ENCODE measurements around the gene DOCK8.
A peak's percentile ranks its signal among the peaks of the same experiment; 100 is the strongest.

Gene DOCK8

GRCh38 chr9:462121-462520, 247.5 kb downstream of the DOCK8 start:
- no peak for DNase-seq (ENCODE audit: low spot score)

GRCh38 chr9:462606-463005, 247.9 kb downstream of the DOCK8 start:
- DNase-seq (ENCODE audit: low spot score): no peak

DNA sequence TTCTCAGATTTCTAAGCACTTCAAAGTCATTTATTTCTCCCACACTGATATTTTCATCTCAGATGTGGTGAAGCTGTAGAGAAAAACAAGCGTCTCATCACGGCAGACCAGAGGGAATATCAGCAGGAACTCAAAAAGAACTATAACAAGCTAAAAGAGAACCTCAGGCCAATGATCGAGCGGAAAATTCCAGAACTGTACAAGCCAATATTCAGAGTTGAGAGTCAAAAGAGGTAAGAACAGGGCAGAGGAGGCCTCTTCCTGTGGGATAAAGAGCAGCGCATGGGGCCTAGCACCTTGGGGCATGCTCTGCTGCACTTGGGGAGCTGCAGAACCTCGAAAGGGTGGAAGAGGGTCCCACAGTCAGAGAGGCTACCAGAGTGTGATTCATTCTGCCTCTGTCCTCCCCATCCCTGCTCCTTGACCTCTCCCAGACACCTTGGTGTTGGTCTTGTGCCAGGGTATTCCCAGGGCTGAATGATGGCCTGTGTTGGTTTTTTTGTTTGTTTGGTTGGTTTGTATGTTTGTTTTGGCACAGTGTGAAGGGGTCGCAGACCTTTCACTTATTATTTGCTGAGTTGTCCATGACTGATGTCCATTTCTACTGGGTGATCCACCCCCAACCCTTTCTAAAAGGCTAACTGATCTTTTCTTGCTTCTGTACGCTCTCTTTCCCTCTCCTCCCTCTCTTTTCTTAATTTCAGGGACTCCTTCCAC, 248.9 kb downstream of the DOCK8 start:
- no peak for DNase-seq (ENCODE audit: low spot score)

GRCh38 chr9:466747-467146, 252.1 kb downstream of the DOCK8 start:
- no peak for DNase-seq (ENCODE audit: low spot score)

- no peak for DNase-seq (ENCODE audit: low spot score)
Observed at GRCh38 chr9:468766-469426, 254.2 kb downstream of the DOCK8 start.

DNA sequence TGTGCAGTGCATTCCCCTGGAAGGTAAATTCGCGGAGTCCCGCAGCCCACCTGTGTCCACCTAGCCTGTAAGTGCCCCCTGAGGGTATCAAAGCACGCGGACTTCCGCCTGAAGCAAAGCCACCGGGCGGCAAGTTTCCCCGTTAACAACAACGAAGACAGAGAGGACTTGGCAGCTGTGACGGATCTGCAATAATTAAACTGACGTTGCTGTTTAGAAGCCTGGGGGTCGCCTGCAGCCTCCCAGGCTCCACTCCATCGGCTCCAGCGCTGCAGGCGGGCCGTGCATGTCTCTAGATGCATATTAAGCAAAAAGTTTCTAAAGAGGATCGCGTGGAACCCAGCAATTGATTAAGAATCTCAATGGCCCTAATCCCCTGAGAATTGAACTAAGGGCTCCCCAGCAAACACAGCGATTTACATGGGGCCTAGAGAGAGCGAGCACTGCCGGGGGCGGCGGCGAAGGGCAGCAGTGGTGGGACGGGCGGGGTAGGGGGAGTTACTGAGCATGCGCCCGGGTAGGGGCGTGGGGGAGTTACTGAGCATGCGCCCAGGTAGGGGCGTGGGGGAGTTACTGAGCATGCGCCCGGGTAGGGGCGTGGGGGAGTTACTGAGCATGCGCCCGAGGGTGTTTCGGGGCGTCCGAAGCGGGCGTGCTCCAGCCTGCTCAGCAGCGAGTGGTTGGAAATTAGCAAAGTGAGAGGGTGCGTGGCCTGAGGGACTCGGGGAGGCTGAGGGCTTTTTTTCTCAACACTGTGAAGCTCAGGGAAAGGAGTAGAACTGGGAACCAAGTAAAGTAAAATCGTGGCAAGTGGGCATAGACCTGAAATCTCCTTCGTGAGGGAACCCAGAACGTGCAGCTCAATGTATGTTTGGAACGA, 255.2 kb downstream of the DOCK8 start:
- DNase-seq (ENCODE audit: low spot score): peak; percentile 80

DNA sequence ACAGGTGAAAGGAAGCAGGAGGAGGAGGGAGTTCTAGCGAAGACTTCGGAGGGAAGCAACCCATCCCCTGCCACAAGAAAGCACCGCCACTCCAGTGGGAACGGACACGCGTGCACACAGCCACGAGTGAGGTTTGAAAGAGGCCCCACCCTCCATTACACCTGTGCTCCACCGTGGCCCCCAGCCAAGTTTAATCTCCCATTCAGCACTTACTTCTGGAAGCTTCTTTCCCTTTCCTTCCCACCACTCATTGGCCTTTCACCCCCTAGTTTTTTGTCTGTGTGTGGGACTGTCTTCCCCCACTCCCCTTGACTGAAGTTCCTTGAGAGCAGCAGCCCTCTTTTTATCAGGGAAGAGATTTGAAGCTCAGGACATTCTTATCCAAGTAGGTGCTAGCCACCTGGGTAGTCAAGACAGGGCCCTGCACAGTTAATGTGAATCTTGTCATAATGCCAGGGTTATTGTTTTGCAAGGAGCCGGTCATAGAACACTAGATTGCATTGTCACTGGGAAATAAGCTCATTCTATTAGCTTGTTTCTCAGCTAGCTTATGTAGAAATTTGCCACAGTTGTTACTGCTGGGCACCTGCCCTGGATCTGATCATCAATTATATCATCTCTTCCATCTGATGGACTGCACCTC, 256.0 kb downstream of the DOCK8 start:
- no peak for DNase-seq (ENCODE audit: low spot score)

- no peak for DNase-seq (ENCODE audit: low spot score)
Observed at GRCh38 chr9:471320-471719, 256.7 kb downstream of the DOCK8 start.

GRCh38 chr9:472479-473075, 257.9 kb downstream of the DOCK8 start:
- no peak for DNase-seq (ENCODE audit: low spot score)

- no peak for DNase-seq (ENCODE audit: low spot score)
Observed at GRCh38 chr9:477193-477592, 262.5 kb downstream of the DOCK8 start.

GRCh38 chr9:479304-479970, 264.8 kb downstream of the DOCK8 start:
- no peak for DNase-seq (ENCODE audit: low spot score)

DNA sequence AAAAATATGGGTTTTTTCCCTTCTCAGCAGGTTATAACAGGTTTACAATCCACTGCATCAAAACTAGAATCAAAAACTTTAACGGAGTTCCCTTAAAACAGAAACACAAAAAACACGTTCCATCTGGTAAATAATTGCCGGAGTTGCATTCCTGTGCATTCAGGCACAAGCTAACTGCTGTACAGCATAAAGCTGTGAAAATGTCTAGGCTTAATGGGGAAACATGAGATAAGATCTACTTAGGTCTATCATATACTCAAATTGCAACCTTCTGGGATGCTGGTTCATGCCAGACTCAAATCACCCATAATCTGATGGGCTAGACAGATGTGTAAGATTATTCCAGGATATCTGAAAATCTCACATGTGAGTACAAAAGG, 265.3 kb downstream of the DOCK8 start:
- DNase-seq (ENCODE audit: low spot score): no peak

GRCh38 chr9:482739-483138, 268.1 kb downstream of the DOCK8 start:
- no peak for DNase-seq (ENCODE audit: low spot score)

- no peak for DNase-seq (ENCODE audit: low spot score)
Observed at GRCh38 chr9:486156-486555, 271.5 kb downstream of the DOCK8 start.

- no peak for DNase-seq (ENCODE audit: low spot score)
Observed at GRCh38 chr9:487429-487828, 272.8 kb downstream of the DOCK8 start.

- no peak for DNase-seq (ENCODE audit: low spot score)
Observed at GRCh38 chr9:488448-488847, 273.8 kb downstream of the DOCK8 start.

DNA sequence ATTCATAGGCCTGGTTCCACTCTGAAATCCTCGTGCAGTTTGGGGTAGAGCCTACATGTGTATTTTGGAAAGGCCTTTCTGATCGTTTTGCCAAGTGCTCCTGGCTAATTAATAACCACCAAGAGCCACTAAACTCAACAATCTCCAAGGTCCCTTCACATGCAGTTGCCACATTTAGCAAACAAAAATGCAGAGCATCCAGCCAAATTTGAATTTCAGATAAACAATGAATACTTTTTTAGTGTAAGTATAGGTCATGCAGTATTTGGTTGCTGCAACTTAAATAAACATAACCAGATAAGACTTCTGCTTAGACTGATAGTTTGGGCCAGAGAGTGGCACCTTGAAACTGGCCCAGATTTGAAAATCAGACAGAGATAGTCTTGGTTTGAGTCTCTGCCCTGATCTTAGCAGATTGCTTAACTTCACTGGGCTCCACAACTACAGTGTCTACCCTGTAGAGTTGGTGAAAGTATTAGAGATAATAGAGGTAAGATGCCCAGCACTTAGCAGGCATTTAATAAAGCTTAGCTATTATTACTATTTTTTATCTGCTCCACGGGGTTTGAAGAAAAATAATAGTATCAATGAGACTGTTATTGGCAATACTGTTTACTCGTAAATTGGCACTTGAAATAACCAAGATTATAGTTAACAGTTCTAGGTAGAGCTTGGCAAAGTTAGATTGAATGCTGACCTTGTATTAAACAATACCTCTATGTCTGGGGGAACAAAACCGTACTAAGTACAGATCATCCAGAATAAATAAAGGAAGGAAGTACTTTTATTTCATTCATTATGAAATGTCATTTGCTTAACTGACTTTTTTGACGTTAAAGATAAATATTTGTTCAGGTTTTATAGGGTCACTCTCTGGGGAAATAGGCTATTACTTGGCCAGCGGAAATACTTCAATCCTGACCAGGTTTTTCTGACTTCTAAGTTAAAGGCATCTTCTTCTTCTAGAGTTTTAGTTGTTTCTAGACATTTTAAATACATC, 274.8 kb downstream of the DOCK8 start:
- DNase-seq (ENCODE audit: low spot score): no peak

- DNase-seq (ENCODE audit: low spot score): no peak
Observed at GRCh38 chr9:494764-495163, 280.1 kb downstream of the DOCK8 start.

GRCh38 chr9:495739-496138, 281.1 kb downstream of the DOCK8 start:
- DNase-seq (ENCODE audit: low spot score): no peak

DNA sequence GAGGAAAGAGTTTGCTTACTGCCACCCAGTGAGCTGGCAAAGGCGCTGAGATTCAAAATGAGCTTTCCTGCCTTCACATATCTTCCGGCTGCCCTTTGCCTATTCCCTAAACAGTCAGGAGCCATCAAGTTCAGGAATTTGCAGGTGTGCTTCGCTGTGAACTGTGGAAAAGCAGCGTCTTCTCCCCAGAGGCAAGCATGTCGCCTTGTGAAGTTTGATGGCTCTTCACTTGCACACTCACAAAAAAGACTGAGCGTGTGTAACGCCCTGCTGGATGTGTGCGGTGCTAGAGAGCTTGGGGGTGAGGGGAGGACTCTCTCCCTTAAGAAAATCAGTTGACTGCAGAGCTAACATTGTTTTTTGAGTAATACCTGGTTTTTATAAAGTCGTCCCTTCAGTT, 288.7 kb downstream of the DOCK8 start:
- no peak for DNase-seq (ENCODE audit: low spot score)
